AG04449 (cell line): Measurements from ENCODE around the gene CTSW.
"Not testable (repeated sequence)": the region's sequence is repeated elsewhere in the genome, so short reads cannot be mapped to it uniquely, and the experiment has no call there.

ENCODE experiments used
- CTCF ChIA-PET: fragments of 350-600 bp; formaldehyde crosslinking; extraction: SDS; loops from one replicate; lab custom pipeline; 2021; ENCODE audit warnings: antibody characterized with exemption; lab: Yijun Ruan, JAX
- POLR2A ChIA-PET: fragments of 400-600, 350-600 bp; formaldehyde crosslinking; extraction: SDS; loops from one replicate; lab custom pipeline; 2020; ENCODE audit warnings: antibody characterized with exemption, inconsistent platforms; lab: Yijun Ruan, JAX
- DNase-seq: peaks from one replicate; pipeline ENCODE4 v3.0.0-alpha.2; 2010; ENCODE audit warnings: low read depth, low spot score
- H3K4me3 ChIP-seq: 2 replicates; pipeline ENCODE4 v1.5.1; 2011; ENCODE audit warnings: low read depth, mild to moderate bottlenecking, control low read depth, low read length
- CTCF ChIP-seq: IDR thresholded peaks from one replicate; pipeline ENCODE4 v1.5.1; 2011; ENCODE audit warnings: mild to moderate bottlenecking, moderate library complexity, low read length, control low read depth, inconsistent platforms; ENCODE audit not compliant: insufficient read depth; ENCODE audit errors: missing control alignments

CTSW gene

GRCh38 chr11:65843811-65844210 is 35.8 kb upstream of the CTSW start:
- ChIA-PET CTCF (interaction anchor here (1.2 to 2.4 kb wide), 5 partner anchors 16 to 138 kb away, joined by 3 to 6 read pairs (median 4); partner anchors contain the start of genes FIBP and MUS81), POLR2A (no interaction called here)
- no peak for TF ChIP-seq CTCF
- DNase-seq: no peak
- no peak overlapping the region for H3K4me3 ChIP-seq

DNA sequence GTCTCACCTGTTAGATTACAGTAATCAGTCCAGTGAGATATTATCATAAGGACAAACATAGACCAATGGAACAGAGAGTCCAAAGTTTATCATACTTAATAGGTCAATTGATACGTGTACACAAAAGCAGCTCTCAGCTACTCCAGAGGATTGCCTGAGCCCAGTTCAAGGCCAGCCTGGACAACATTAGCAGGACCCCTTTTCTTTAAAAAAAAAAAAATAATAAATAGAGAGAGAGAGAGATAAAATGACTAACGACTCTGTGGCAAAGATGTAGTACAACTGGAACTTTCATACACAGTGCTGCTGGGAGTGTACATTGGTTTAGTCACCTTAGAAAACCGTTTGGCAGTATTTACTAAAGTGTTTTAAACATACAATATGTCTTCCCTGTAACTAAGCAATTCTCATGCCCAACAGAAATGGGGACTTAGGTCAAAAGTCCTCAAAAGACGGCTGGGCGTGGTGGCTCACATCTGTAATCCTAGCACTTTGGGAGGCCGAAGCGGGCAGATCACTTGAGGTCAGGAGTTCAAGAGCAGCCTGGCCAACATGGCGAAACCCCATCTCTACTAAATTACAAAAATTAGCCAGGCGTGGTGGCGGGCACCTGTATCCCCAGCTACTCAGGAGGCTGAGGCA is 35.3 kb upstream of the CTSW start:
- no peak for TF ChIP-seq CTCF
- CTCF ChIA-PET: interaction anchor here (1.3 to 2.4 kb wide), 4 partner anchors 16 to 139 kb away, joined by 3 to 6 read pairs (median 4); partner anchors contain the start of gene MUS81

DNA sequence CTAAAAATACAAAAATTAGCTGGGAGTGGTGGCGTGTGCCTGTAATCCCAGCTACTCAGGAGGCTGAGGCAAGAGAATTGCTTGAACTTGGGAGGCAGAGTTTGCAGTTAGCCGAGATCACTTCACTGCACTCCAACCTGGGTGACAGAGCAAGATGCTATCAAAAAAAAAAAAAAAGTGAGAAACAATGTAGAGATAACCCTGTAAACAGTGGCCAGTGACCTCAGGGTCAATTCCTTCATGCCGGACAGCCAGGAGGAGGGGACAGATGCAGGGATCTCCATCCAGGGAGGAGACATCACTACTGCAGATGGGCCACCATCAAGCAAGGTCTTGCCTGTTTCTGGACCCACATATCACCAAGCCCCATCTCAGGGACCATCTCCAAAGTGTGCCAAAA is 31.9 kb upstream of the CTSW start:
- H3K4me3 ChIP-seq: no peak overlapping the region
- ChIA-PET POLR2A (interaction anchor here (0.6 to 4.3 kb wide), 4 partner anchors 11 to 14 kb away, joined by 3 to 42 read pairs (median 4); partner anchors contain the start of genes CFL1, MUS81 and SNX32), CTCF (interaction anchor here (0.9 to 5.3 kb wide), 5 partner anchors 9 to 30 kb away, joined by 3 to 41 read pairs (median 5); partner anchors contain the start of gene MUS81)
- DNase-seq: no peak
- TF ChIP-seq CTCF: no peak

More for the DNA sequence above, 35.3 kb upstream of the CTSW start:
- H3K4me3 ChIP-seq: no peak overlapping the region
- no peak for DNase-seq
- POLR2A ChIA-PET: no interaction called here

DNA sequence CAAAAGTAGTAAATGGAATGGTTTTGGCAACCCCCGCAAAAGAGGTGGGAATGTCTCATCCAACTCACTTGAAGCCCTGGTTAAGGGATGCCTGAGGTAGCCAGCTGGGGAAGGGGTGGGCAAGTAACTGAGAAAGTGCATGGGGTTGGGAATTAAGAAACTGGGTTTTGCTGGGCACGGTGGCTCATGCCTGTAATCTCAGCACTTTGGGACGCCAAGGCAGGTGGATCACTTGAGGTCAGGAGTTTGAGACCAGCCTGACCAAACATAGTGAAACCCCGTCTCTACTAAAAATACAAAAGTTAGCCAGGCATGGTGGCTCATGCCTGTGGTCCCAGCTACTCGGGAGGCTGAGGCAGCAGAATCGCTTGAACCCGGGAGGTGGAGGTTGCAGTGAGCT is 30.9 kb upstream of the CTSW start:
- H3K4me3 ChIP-seq, DNase-seq: not testable (repeated sequence)
- CTCF ChIA-PET: interaction anchor here (0.9 to 5.3 kb wide), 3 partner anchors 11 to 36 kb away, joined by 4 to 41 read pairs (median 5); partner anchors contain the start of gene MUS81
- POLR2A ChIA-PET: interaction anchor here (0.6 to 4.3 kb wide), 5 partner anchors 10 to 758 kb away, joined by 3 to 42 read pairs (median 3); partner anchors contain the start of genes CFL1, MUS81 and SNX32

DNA sequence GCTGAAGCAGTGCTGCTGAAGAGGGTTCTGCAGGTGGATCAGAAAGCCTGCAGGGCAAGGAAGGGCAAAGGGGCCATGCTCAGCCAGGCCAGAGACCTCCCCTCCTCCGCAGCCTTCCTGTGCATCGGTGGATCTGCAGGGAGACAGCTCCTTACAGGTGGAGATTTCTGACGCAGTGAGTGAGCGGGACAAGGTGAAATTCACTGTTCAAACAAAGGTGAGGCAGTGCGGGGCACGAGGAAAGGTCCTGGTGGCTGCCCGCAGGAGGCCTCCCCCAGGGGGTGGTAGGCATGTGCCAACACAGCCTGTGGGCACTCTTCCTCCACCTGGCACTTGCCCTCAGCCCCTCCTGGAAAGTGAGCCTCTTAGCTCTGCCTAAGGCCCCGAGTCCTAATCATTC is 30.3 kb upstream of the CTSW start:
- TF ChIP-seq CTCF: no peak
- CTCF ChIA-PET: interaction anchor here (1.6 to 5.3 kb wide), 2 partner anchors 11 to 31 kb away, joined by 3 to 41 read pairs; partner anchors contain the start of gene MUS81
- DNase-seq: no peak
- H3K4me3 ChIP-seq: no peak overlapping the region
- POLR2A ChIA-PET: interaction anchor here (1.3 to 4.3 kb wide), 4 partner anchors 10 to 130 kb away, joined by 5 to 42 read pairs (median 5); partner anchors contain the start of genes CFL1, MUS81 and SNX32

DNA sequence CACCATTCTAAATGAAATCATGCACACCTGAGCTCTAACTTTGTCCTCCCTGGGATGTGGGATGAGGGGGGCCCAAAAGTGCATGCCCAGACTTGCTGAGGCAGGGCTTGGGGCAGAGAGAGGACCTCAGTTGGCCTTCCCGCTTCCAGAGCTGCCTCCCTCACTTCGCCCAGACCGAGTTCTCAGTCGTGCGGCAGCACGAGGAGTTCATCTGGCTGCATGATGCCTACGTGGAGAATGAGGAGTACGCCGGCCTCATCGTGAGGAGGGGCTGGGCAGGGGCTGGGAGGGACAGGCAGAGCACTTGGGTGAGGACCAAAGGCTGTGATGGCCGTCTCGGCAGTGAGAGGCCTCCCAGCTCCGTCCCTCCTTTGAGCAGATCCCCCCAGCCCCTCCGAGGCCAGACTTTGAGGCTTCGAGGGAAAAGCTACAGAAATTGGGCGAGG is 29.8 kb upstream of the CTSW start:
- TF ChIP-seq CTCF: no peak
- no peak for DNase-seq
- CTCF ChIA-PET: interaction anchor here (0.7 to 5.3 kb wide), 3 partner anchors 10 to 138 kb away, joined by 3 to 41 read pairs (median 3); partner anchors contain the start of gene MUS81
- POLR2A ChIA-PET: interaction anchor here (0.6 to 4.3 kb wide), 5 partner anchors 9 to 235 kb away, joined by 3 to 42 read pairs (median 5); partner anchors contain the start of genes CFL1, MUS81 and SNX32
- H3K4me3 ChIP-seq: no peak overlapping the region
